Fibroblast of upper back skin (primary cell): ENCODE results near the gene RBP5.
A peak's percentile ranks its signal among the peaks of the same experiment; 100 is the strongest.

Experiments used
- DNase-seq: peaks from one replicate; pipeline ENCODE4 v3.0.0-alpha.2; 2013

Gene RBP5

DNA sequence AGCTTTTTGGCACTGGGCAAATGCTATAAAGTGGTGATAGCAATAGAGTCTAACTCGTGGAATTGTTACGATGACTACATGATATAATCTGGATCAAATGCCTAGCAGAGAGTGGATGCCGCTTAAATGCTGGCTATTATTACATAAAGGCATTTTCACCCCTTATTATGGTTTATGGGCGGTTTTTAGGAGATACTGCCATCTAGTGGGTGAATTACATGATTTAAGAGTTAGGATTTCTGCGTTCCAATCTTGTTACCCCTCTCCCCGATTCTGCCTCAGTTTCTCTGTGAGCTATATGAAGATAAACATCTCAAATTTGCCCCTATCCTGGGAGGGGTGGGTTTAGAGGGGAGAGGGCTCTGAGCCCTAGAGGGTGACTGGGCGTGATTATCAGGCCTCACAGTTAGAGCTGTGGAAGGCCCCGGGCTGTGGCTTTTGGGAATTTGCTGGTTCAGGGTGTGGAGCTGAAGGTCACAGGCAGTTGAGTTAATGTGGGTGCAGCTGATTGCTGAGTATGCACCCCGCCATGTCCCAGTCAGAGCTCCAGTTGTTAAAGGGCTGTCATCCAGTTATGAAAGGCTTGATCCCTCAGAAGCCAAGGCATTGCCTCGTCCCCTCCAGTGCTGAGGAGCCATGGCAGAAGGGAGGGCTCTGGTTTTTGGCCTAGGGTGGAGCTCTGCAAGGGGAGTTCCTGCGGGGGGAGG is 15.9 kb upstream of the RBP5 start:
- DNase-seq = peak; percentile 42

- no peak for DNase-seq
Observed at GRCh38 chr12:7143564-7143963, 14.9 kb upstream of the RBP5 start.

DNA sequence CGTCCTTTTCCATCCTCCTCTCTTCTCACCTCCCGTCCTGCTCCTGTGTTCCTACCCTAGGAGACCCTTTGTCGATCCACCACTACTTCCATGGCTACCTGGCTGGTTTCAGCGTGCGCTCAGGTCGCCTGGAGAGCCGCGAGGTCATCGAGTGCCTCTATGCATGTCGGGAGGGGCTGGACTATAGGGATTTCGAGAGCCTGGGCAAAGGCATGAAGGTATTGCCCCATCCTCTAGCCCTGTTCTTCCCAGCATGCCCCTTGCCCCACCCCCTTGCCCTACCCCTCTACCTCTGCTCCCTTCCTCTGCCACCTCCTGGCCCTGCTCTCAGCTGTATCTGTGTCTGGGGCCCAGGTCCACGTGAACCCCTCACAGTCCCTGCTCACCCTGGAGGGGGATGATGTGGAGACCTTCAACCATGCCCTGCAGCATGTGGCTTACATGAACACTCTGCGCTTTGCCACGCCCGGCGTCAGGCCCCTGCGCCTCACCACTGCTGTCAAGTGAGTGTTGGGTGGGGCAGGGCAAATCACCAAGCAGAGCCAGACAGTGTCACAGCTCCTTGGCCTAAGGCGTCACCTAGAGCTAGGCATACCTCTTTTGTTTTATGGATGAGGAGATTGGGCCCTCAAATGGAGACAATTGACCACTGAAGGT is 14.2 kb upstream of the RBP5 start:
- no peak for DNase-seq

DNA sequence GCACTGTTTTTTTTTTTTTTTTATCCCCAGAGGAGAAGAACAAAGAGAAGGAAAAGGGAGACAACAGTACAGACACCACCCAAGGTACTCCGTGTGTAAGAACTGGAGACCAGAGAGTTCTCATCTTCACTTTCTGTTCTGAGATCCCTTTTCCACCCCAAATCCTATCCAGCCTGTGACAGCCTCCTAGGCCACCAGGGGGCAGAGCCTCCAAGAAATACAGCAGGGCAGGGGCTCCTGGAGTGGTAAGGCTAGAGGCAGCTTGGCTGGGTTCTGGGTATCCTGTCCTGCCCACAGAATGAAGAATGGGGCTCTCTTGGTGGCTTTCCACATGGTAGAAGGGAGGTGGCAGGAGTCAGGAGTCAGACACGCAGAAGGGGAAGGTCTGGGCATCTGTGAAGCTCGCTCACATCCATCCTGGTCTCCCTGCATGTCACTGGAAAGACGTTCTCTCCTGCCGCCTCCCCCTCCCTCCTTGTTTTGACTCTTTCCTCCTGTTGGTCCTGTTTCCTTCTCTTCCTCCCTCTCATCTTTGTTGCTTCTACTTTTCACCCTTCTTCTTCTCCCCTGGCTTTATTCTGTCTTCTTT is 13.5 kb upstream of the RBP5 start:
- peak; percentile 56 for DNase-seq

GRCh38 chr12:7141351-7142005 is 12.8 kb upstream of the RBP5 start:
- no peak for DNase-seq

DNA sequence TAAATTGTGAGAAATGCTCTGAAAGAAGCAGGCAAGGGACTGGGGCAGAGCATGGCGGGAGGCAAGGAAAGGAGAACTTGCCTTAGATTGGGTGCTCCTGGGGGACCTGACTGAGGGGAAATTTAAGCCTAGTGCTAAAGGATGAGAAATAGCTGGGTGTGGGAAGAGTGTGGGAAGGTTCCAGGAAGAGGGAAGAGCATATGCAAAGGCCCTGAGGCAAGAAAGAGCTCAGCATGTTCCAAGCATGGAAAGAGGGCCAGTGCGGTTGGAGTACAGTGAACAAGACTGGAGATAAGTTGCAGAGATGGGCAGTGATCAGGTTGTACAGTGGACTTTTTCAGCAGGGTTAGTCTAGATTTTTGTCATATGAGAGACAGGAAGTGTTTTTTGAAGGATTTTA is 10.5 kb upstream of the RBP5 start:
- DNase-seq = no peak

DNA sequence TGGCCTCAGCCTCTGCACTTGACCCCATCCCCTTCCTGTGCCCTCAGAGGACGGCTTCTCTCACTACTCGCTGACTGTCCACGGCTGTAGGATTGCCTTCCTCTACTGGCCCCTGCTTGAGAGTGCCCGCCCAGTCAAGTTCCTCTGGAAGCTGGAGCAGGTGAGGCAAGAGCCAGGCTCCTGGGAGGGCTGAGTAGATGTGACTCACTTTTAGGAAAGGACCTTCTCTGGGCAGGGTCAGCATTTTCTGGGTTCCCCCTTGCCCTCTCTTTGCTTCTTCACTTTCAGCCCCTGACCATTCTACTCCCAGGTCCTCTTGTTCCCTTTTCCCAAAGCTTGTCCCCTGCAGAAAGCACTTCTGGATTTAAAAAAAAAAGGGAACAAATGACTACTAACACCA is 9.2 kb upstream of the RBP5 start:
- DNase-seq = no peak

- DNase-seq = no peak
Observed at GRCh38 chr12:7136676-7137075, 8.0 kb upstream of the RBP5 start.

GRCh38 chr12:7136071-7136470 is 7.4 kb upstream of the RBP5 start:
- no peak for DNase-seq

GRCh38 chr12:7134396-7135166 is 5.9 kb upstream of the RBP5 start:
- DNase-seq = no peak

DNA sequence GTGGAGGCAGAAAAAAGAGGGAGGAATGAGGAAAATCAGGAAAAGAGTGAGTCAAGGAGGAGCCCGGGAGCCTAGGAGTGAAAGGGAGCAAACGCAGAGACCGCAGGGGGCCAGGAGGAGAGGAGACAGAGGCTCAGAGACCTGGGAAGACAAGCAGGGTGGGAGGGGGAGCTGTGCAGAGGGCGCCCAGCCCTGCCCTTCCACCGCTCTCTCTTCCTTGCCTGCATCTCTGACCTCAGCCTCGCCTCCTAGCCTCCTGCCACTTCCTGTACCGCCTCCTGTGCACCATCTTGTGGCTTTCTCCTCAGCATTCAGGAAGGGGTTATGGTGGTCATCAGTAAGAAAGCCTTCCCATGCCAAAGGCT is 2.8 kb upstream of the RBP5 start:
- no peak for DNase-seq

DNA sequence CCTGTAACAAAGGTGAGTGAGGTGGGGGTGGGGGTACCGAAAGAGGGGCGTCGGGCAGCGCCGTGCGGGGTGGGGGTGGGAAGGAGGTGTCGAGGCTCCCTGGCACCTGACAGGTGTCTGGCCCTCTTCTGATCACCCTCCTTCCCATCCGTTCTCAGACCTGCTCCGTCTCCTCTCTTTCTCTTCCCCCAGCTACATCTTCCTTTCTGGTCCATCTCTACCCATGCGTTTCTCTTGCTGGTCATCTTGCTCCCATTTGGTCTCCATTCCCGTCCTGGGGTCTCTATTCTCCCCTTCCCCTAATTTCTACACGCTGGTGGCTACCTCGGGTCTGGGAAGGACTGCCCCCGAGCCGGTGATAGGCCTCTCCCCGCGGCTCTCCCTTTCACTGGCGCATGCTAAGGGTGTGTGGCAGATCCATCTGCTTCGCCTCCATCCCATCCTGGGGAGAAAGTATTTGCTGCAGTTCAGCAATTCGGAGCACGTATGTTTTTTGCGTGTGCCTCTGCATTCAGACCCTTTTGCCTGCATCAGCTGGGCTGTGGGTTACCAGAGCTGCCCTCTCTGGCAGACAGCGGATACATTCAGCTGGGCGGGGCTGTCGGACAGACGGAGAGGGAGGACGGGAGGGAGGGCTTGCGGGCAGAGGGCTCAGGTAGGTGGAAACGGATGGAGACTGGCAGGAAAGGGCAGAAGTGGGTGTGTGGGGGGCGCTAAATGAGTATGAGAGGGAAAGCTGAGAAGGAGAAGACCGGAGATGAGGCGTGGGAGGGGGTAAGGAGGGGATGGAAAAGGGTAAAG is 2.2 kb upstream of the RBP5 start:
- DNase-seq = peak; percentile 43

DNA sequence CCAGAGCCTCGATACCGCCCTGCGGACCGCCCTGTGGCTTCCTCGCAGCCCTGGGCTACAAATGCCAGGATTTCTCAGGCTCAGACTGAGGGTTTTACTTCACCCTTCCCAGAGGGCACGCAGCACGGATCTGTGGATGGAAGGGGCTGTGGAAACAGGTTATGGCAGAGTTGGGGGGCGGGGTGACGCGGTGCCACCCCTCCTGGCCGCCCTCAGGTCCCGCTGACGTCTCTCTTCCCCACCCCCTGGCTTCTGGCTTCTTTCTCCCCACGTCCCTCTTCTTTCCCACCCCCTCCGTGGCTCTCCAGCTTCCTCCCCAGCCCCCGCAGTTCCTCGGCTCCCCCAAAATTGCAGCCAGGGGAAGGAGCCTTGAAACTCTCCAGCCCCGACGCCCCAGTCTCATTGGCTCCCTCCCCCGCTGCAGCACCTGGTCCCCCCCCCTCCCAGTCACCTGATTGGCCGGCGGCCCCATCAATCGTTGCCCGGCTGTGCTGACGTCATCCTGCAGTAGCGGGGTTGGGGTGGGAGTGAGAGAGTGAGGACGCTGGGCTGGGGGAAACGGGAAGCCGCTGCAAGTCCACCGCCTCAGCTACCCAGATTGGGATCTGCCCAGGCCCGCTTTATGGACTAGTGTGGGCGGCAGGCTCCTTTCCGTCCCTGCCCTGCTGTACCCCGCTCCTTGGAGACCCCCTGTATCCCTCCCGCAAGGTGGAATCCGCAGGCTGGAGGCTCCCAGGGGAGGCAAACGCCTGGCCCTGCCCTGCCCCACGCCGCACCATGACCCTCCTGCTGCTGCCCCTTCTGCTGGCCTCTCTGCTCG is 1.4 kb upstream of the RBP5 start, which contains the start of gene CLSTN3:
Gene CLSTN3 (plus strand): TSS at position 500 of the 820 bp plus-strand sequence. CDS start 278 bp downstream, at position 778.
- peak; percentile 73 for DNase-seq

DNA sequence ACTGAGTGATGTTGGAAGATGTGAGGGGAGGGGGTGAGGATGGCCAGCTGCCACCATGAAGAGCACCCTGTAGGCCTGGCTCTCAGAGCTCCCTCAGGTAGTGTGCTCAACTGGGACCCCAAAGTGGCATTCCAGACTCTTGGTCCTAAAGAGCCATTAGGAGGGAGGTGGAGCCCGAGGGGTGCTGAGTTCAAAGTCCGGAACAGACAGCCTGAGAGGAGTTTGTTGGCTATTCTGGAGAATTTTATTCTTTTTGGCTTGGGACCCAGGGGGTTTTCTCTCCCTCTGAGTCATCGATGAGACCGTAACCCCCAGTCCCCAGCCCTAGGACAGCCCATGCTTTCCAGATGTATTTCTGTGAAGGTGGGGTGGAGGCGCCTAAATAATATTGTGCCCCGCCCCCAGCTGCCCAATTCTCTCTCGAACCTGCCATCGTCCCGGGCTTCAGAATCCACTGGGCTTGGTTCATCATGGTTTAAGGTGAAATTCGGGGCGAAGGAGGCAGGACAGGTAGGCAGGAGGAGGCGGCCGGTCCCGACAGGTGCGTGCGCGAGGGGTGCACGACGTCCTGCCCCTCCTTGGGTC is 690 bp upstream of the RBP5 start:
- DNase-seq = no peak

DNA sequence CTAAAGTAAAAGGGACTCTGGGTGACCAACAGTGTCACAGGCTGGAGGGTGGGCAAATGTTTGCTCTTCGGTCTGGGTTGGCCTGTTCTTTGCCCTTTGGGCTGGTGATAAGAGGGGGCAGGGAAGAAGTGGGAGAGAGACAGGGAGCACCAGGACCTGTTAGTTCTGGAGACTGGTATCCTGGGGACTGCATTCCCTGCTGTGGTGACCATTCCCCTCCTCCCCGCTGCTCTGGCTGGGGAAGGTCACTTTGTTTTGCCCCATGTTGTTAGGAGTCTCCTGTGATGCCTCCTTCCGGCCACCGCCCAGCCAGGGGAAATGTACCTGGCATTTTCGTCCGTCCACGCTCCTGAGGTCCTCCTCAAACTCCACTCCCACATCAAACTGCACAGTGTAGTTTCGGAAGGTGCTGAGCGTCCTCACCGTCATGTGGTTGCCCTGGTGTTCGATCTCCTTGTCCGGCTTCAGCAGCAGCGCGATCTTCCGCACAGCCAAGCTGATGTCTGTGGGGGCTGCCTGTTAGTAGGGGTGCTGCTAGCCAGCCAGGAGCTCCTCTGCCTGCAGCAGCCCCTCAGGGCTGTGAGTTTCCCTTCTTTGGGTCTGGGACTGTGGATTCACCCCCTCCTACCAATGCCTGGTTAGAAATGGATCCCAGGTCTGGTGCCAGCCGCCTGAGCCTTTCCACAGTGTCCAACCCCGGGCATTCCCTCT is 618 bp downstream of the RBP5 start:
- DNase-seq = no peak

GRCh38 chr12:7125632-7126227 is 3.0 kb downstream of the RBP5 start:
- no peak for DNase-seq

- DNase-seq = no peak
Observed at GRCh38 chr12:7123806-7124522, 4.7 kb downstream of the RBP5 start.

- DNase-seq = no peak
Observed at GRCh38 chr12:7122811-7123769, 5.6 kb downstream of the RBP5 start.
